Hepatocyte (in vitro differentiated cells): ENCODE measurements around the gene SNRPA1.

Experiments
- EZH2 ChIP-seq: fragments of 200-600 bp; sonication (generic); IDR thresholded peaks from 2 replicates; pipeline ENCODE4 v1.6.1; 2016; ENCODE audit warnings: antibody characterized with exemption, mild to moderate bottlenecking, borderline replicate concordance
- TF ChIP-seq, protein P1 (sequence below): fragments of 200-600 bp; sonication (generic); IDR thresholded peaks from 2 replicates; pipeline ENCODE4 v1.5.1; 2016; ENCODE audit warnings: antibody characterized with exemption, mild to moderate bottlenecking; ENCODE audit not compliant: poor library complexity

GRCh38 chr15:101251830-101252820, 42.9 kb downstream of the SNRPA1 start, which contains the start of gene CHSY1:
- TF ChIP-seq, protein P1, sequence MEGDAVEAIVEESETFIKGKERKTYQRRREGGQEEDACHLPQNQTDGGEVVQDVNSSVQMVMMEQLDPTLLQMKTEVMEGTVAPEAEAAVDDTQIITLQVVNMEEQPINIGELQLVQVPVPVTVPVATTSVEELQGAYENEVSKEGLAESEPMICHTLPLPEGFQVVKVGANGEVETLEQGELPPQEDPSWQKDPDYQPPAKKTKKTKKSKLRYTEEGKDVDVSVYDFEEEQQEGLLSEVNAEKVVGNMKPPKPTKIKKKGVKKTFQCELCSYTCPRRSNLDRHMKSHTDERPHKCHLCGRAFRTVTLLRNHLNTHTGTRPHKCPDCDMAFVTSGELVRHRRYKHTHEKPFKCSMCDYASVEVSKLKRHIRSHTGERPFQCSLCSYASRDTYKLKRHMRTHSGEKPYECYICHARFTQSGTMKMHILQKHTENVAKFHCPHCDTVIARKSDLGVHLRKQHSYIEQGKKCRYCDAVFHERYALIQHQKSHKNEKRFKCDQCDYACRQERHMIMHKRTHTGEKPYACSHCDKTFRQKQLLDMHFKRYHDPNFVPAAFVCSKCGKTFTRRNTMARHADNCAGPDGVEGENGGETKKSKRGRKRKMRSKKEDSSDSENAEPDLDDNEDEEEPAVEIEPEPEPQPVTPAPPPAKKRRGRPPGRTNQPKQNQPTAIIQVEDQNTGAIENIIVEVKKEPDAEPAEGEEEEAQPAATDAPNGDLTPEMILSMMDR: peak; percentile 21
- TF ChIP-seq EZH2: no peak
